ENCODE measurements around the gene AARS2.

AARS2 gene

DNA sequence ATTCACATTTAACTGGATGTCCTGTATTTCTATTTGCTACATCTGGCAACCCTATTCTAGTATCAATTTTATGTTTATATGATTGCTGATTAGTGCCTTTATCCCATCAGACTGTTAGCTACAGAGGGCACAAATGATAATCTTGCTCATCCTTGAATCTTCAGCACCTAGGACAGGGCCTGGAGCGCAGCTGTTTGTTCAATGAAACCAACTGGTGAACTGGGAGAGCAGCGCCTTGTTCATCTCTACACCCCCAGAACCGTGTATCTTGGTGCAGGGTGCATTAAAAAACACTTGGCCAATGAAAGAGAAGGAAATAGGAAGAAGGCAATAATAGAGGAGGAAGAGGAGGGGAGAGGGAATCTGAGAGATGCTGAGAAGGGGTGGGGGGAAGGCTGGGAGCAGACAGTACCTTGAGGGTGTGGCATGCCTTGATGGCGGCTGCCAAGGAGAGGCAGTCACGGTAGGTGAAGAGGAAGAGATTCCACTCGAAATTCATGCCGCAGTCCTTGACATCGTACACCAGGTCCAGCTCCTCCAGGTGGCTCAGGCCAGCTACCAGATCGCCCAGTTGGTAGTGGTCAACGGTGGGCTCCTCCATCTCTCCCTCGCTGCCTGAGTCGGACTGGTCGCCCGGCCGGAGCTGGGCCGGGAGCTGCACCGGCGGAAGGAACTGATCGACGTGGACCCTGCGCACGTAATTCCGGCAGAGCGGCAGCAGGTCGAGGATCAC, 27.4 kb downstream of the AARS2 start:
- H3K9me3 ChIP-seq = no peaks in the 10 kb centered on the region
- H3K4me3 ChIP-seq (ENCODE audit: low read depth in 1 of 2, low read length in 1 of 2) = no peak overlapping the region
- H3K27me3 ChIP-seq = peaks cover 58% of the 10 kb centered on the region
- H3K27ac ChIP-seq = no peak overlapping the region
- TF ChIP-seq, protein P1, sequence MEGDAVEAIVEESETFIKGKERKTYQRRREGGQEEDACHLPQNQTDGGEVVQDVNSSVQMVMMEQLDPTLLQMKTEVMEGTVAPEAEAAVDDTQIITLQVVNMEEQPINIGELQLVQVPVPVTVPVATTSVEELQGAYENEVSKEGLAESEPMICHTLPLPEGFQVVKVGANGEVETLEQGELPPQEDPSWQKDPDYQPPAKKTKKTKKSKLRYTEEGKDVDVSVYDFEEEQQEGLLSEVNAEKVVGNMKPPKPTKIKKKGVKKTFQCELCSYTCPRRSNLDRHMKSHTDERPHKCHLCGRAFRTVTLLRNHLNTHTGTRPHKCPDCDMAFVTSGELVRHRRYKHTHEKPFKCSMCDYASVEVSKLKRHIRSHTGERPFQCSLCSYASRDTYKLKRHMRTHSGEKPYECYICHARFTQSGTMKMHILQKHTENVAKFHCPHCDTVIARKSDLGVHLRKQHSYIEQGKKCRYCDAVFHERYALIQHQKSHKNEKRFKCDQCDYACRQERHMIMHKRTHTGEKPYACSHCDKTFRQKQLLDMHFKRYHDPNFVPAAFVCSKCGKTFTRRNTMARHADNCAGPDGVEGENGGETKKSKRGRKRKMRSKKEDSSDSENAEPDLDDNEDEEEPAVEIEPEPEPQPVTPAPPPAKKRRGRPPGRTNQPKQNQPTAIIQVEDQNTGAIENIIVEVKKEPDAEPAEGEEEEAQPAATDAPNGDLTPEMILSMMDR (IDR thresholded peaks at IDR 0.05) = no peak
- peaks cover 26 to 28% of the 10 kb centered on the region in 2 experiments for H3K4me1 ChIP-seq (ENCODE audit: control insufficient read depth in 1 of 2, insufficient read depth in 1 of 2, low read depth in 1 of 2, low read length in 1 of 2)
- H3K36me3 ChIP-seq = no peaks in the 10 kb centered on the region

DNA sequence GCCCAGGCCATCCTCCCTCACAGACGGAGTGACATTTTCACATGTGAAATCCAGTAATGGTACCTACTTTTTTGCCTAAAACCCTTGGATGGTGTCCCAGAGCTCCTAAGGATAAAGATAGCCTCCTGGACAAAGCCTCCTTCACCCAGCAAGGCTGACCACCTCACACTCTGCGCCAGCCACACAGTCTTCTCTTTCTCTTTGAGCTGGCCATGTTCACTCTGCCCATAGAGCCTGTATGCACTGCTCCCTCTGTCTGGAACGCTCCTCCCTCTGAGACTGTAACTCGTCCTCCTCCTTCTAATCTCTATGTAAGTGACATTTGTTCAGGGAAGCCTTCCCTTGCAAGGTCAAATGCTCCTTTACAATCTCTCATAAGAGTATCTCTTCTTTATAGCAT, 28.3 kb downstream of the AARS2 start:
- H3K4me3 ChIP-seq (ENCODE audit: low read depth in 1 of 2, low read length in 1 of 2) = no peak overlapping the region
- H3K27me3 ChIP-seq = peaks cover 58% of the 10 kb centered on the region
- H3K27ac ChIP-seq = no peak overlapping the region
- peaks cover 26 to 28% of the 10 kb centered on the region in 2 experiments for H3K4me1 ChIP-seq (ENCODE audit: control insufficient read depth in 1 of 2, insufficient read depth in 1 of 2, low read depth in 1 of 2, low read length in 1 of 2)
- H3K9me3 ChIP-seq = no peaks in the 10 kb centered on the region
- TF ChIP-seq, protein P1 (IDR thresholded peaks at IDR 0.05) = no peak
- H3K36me3 ChIP-seq = no peaks in the 10 kb centered on the region

DNA sequence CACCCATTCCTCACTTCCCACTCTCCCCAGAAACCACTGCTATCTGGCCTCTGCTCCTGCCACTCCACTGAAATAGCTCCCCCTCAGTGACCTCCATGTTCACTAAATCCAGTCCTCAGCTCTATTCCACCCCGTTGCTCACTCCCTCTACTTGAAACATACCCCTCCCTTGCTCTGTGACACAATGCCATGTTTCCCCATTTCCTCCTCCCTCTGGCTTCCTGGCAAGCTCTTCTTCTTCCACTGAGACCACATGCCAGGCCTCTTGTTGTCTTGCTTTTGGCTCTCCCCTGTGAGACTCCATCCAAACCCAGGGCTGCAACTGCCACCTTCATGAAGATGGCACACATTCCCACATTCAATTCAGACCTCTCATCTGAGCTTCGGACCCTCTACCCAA, 29.0 kb downstream of the AARS2 start:
- Histone ChIP-seq H3K9me3 (no peaks in the 10 kb centered on the region), H3K27ac (peak overlapping the region; percentile 33), H3K4me1 (ENCODE audit: control insufficient read depth in 1 of 2, insufficient read depth in 1 of 2, low read depth in 1 of 2, low read length in 1 of 2) (peaks cover 26 to 28% of the 10 kb centered on the region in 2 experiments), H3K36me3 (no peaks in the 10 kb centered on the region), H3K4me3 (ENCODE audit: low read depth in 1 of 2, low read length in 1 of 2) (no peak overlapping the region), H3K27me3 (peaks cover 58% of the 10 kb centered on the region)
- TF ChIP-seq, protein P1 (IDR thresholded peaks at IDR 0.05) = no peak

DNA sequence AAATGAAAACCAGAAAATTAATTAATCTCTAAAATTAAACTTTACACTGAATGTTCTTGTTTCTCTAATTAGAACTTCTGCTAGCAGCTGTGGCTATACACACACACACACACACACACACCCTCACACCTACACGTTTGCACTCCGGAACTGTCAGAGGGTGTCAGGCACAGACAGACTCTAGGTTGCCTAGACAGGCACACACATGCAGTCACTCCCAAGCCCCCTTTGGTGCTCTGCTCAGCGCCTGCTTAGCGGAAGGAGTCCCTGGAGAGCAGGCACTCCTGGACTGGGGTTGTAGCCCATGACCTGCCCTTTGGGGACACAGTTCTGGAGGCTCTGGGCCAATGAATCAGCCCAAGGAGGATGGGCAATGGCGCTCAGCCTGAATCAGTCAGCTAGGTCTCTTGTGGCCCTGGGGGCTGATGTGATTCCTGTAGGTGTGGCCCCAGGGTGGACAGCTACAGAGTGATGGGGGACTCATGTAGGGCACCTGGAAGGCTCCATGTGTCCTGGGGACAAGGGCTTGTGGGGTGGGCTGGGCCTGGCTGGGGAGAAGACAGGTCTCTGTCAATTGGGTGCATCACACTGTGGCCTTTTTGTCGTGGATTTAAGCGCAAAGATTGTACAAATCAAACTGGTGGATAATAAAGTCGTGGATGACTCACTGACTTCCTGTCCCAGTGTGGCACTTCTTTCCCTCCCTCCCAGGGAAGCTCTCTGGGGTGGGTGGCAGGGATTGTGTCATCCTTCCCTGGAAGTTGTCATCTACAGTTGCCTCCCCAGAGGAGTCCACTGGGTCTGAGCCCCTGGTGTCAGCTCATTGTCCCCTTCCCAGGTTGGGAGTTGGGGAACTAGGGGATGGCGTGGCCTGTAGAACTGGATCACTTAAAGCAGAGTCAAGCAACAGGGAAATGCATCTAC, 34.1 kb downstream of the AARS2 start:
- Histone ChIP-seq H3K27ac (no peak overlapping the region), H3K9me3 (no peaks in the 10 kb centered on the region), H3K4me1 (ENCODE audit: control insufficient read depth in 1 of 2, insufficient read depth in 1 of 2, low read depth in 1 of 2, low read length in 1 of 2) (peaks cover 15 to 24% of the 10 kb centered on the region in 2 experiments), H3K36me3 (no peaks in the 10 kb centered on the region), H3K4me3 (ENCODE audit: low read depth in 1 of 2, low read length in 1 of 2) (no peak overlapping the region), H3K27me3 (peaks cover 81% of the 10 kb centered on the region)
- TF ChIP-seq, protein P1 (IDR thresholded peaks at IDR 0.05) = no peak

DNA sequence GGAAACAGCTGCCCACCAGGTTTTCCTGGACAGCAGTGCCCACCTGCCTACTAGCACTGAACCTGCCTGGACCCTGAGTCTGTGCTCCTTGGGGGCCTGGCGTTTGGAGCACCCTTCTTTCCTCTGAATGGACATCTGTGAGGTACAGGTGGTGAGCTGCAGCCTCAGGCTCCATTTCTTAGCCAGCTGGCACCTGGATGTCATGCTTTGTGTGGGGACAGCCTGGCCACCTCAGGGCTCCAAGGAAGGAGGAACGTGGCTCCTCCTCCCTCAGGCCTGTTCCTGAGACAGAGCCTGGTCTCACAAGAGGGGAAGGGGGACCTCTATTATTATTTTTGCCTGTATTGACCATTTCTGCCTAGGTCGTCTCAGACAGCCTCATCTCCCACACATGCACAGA, 34.8 kb downstream of the AARS2 start:
- Histone ChIP-seq H3K27me3 (peaks cover 88% of the 10 kb centered on the region), H3K4me1 (ENCODE audit: control insufficient read depth in 1 of 2, insufficient read depth in 1 of 2, low read depth in 1 of 2, low read length in 1 of 2) (peaks cover 8 to 17% of the 10 kb centered on the region in 2 experiments), H3K36me3 (no peaks in the 10 kb centered on the region), H3K4me3 (ENCODE audit: low read depth in 1 of 2, low read length in 1 of 2) (no peak overlapping the region), H3K9me3 (no peaks in the 10 kb centered on the region), H3K27ac (no peak overlapping the region)
- TF ChIP-seq, protein P1 (IDR thresholded peaks at IDR 0.05) = no peak

All from neutrophil (primary cell).